HG03280 (cell line): ENCODE data around the gene PRTFDC1.
"Not testable (repeated sequence)": the region's sequence is repeated elsewhere in the genome, so short reads cannot be mapped to it uniquely, and the experiment has no call there.

Source experiments
- ATAC-seq: cut with Tn5 transposase; IDR thresholded peaks from one replicate; pipeline ENCODE4 v1.9.1; 2021; ENCODE audit warnings: mild to moderate bottlenecking, moderate library complexity; ENCODE audit not compliant: unreplicated experiment

The PRTFDC1 gene

GRCh38 chr10:24966962-24967481, 14.6 kb upstream of the PRTFDC1 start:
- ATAC-seq, result no peak

- no peak for ATAC-seq
These were observed 12.6 kb upstream of the PRTFDC1 start for GRCh38 chr10:24965051-24965450.

- ATAC-seq, result no peak
These were observed 11.2 kb upstream of the PRTFDC1 start for GRCh38 chr10:24963521-24964041.

- no peak for ATAC-seq
These were observed 10.6 kb upstream of the PRTFDC1 start for GRCh38 chr10:24962995-24963394.

GRCh38 chr10:24961582-24961981, 9.2 kb upstream of the PRTFDC1 start:
- no peak for ATAC-seq

GRCh38 chr10:24959382-24959730, 7.0 kb upstream of the PRTFDC1 start:
- no peak for ATAC-seq

GRCh38 chr10:24958721-24959381, 6.4 kb upstream of the PRTFDC1 start:
- ATAC-seq, result no peak

- no peak for ATAC-seq
These were observed 5.8 kb upstream of the PRTFDC1 start for GRCh38 chr10:24958091-24958720.

- not testable (repeated sequence) for ATAC-seq
These were observed 5.2 kb upstream of the PRTFDC1 start for GRCh38 chr10:24957624-24958051.

- ATAC-seq, result no peak
These were observed 1.3 kb upstream of the PRTFDC1 start for GRCh38 chr10:24953675-24954074.

GRCh38 chr10:24952707-24953645, 570 bp upstream of the PRTFDC1 start:
- ATAC-seq, result peak; percentile 76

GRCh38 chr10:24951201-24952142, 934 bp downstream of the PRTFDC1 start:
- ATAC-seq, result no peak

GRCh38 chr10:24950439-24950838, 2.0 kb downstream of the PRTFDC1 start:
- ATAC-seq, result no peak

- ATAC-seq, result no peak
These were observed 2.8 kb downstream of the PRTFDC1 start for GRCh38 chr10:24949616-24950015.

- ATAC-seq, result peak; percentile 75
These were observed 4.9 kb downstream of the PRTFDC1 start for GRCh38 chr10:24947304-24948097.

GRCh38 chr10:24944512-24945255, 7.7 kb downstream of the PRTFDC1 start:
- no peak for ATAC-seq

- no peak for ATAC-seq
These were observed 13.9 kb downstream of the PRTFDC1 start for GRCh38 chr10:24938525-24938924.

- no peak for ATAC-seq
These were observed 14.3 kb downstream of the PRTFDC1 start for GRCh38 chr10:24938076-24938475.
